ENCODE data around the gene PLCG1.

GRCh38 chr20:41226426-41226825 lies 89.1 kb downstream of the PLCG1 start:
- TF ChIP-seq CTCF (IDR thresholded peaks at IDR 0.05 in 2 of 3, conservative IDR thresholded peaks at IDR 0.05 in 1 of 3; ENCODE audit: borderline replicate concordance in 1 of 3, insufficient read depth in 1 of 3, low read depth in 2 of 3, low read length in 2 of 3): no peak
- no peak for TF ChIP-seq MAX (IDR thresholded peaks at IDR 0.05)
- no peak for TF ChIP-seq EZH2 (IDR thresholded peaks at IDR 0.05)
- TF ChIP-seq ELF1 (IDR thresholded peaks at IDR 0.05; ENCODE audit: borderline replicate concordance, low read depth): no peak
- TF ChIP-seq JUND (IDR thresholded peaks at IDR 0.05): no peak
- no peak for TF ChIP-seq YY1 (IDR thresholded peaks at IDR 0.05; ENCODE audit: extremely low read depth, insufficient replicate concordance, low read depth, low read length)
- no peak for TF ChIP-seq POLR2A (IDR thresholded peaks at IDR 0.05; ENCODE audit: borderline replicate concordance, extremely low read depth, insufficient read depth, insufficient read length)
- TF ChIP-seq EZH2phosphoT487 (IDR thresholded peaks at IDR 0.05; ENCODE audit: borderline replicate concordance): no peak
- TF ChIP-seq POLR2AphosphoS5 (IDR thresholded peaks at IDR 0.05; ENCODE audit: low read depth, low read length): no peak
- no peak for TF ChIP-seq SP1 (IDR thresholded peaks at IDR 0.05; ENCODE audit: low read depth)
- TF ChIP-seq REST (IDR thresholded peaks at IDR 0.05; ENCODE audit: low read depth): no peak
